Dermis microvascular lymphatic vessel endothelial cell (primary cell): ENCODE results near the gene ADCY7. TPM values are rescaled to one million over a fixed set of nuclear protein-coding genes. Genes with fewer than 3 reads are reported as not detected.

Experiments
- DNase-seq, 2 donors: peaks; one replicate each; pipeline versions ENCODE4 v3.0.0 to v3.0.0-alpha.2; 2010; ENCODE audit warnings: low read depth in 2 of 2
- total RNA-seq: library from RNA; depleted of rRNA; stranded (reverse); fragments of >200 nt; gene quantifications from 2 replicates; pipeline ENCODE4 v1.2.1, GENCODE V29; 2014

The ADCY7 gene
- total RNA-seq, 1 donor from 2014 or later: 2.8 TPM

DNA sequence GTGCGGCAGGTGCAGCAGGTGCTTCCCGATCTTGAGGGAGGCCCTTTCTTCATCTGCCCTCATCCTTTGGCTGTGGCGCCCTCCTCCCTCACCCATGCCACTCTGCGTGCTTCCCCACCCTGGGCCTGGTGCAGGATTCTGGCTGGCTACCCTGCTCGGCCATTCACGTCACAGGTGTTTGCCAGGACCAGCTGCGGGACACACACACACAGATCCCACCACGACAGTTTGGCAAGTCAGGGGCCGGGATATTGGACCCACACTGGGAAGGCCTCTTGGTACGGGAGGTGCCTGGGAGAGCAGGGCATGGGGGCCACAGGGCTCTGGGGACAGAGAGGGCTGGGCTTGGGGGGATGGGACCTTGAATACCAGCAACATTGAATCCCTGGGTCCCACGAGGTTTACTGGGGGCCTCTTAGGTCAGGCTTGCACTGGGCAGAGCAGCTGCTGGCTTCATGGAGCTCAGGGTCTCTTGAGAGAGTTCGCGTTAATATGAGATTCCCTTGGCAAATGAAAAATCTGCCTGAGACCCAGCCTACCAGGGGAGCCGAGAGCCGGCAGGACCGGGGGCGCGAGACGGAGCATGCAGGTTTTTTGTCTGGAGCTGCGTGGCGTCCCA, 15.1 kb downstream of the ADCY7 start:
- no peak for DNase-seq

- no peak for DNase-seq
Observed at GRCh38 chr16:50282010-50282538, 15.7 kb downstream of the ADCY7 start.

DNA sequence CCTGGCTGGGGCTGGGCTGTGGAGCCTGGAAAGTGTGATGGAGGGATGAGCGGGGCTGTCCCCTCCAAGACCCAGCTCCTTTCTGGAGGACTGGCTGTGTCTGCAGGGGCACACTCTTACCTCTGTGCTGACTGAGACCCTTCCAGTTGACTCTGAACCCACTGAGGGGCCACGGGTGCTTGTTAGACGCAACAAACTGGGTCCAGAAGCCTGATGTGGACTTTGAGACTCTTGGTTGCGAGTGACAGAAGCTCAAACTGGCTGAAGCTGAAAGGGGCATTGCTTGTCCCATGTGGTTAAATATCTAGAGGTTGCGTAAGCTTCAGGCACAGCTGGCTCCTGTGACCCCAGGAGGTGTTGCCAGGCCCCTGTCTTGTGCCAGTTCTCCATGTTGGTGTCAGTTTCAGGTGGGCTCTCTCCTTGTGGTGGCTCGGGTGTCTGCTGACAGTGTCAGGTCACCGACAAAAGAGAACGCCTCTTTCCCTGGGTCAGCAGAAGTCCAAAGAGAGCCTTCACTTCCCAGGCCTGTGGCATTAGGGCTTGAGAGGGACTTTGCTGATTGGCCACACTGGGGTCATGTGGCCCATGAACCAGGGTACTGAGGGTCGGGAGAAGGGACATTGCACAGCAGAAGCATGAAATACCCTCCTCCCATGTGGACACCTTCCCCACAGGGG, 16.7 kb downstream of the ADCY7 start:
- no peak for DNase-seq

- no peak for DNase-seq
Observed at GRCh38 chr16:50284131-50284911, 18.0 kb downstream of the ADCY7 start.

GRCh38 chr16:50285406-50286003, 19.2 kb downstream of the ADCY7 start:
- DNase-seq: no peak

- DNase-seq: no peak
Observed at GRCh38 chr16:50286681-50287080, 20.3 kb downstream of the ADCY7 start.

DNA sequence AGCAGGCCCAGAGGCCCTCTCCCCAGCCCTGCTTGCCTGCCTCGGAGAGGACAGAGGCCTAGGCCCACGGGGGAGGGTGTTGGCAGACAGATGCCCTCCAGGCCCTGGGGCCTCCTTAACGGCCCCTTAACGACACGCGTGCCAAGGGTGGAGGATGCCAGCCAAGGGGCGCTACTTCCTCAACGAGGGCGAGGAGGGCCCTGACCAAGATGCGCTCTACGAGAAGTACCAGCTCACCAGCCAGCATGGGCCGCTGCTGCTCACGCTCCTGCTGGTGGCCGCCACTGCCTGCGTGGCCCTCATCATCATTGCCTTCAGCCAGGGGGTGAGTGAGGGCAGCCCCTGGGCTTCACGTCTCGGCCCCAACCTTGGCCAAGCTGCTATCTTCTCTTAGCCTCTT, 21.7 kb downstream of the ADCY7 start:
- DNase-seq: no peak

- DNase-seq: no peak
Observed at GRCh38 chr16:50288920-50289319, 22.6 kb downstream of the ADCY7 start.

DNA sequence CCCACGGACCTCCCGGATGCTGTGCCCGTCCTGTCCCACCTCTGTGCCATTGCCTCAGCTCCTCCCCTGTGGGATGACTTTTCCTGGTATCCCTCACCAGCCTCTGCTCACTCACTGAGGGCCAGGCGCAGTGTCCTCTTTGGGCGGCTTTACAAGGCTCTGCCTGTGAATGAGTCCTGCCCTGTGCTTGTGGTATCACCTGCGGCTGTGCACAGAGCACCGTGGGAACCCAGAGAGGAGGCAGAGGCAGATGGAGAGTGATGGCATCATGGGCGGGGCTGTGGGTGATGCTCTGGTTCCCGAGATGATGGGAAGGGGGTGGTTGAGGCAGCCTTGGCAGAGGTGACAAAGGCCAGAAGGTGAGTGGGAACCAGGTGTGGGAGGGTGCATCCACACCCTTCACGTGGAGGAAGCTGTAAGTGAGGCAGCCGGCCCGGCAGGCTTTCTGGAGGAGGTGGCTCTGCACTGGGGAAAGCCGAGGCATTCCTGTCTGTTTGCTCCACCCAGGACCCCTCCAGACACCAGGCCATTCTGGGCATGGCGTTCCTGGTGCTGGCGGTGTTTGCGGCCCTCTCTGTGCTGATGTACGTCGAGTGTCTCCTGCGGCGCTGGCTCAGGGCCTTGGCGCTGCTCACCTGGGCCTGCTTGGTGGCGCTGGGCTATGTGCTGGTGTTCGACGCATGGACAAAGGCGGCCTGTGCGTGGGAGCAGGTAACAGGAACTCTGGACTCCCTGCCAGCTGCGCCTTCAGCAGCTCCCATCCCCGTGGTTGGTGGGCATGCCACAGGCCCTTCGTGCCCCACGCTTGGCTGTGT, 23.8 kb downstream of the ADCY7 start:
- no peak for DNase-seq

GRCh38 chr16:50290856-50291255, 24.5 kb downstream of the ADCY7 start:
- DNase-seq: no peak

DNA sequence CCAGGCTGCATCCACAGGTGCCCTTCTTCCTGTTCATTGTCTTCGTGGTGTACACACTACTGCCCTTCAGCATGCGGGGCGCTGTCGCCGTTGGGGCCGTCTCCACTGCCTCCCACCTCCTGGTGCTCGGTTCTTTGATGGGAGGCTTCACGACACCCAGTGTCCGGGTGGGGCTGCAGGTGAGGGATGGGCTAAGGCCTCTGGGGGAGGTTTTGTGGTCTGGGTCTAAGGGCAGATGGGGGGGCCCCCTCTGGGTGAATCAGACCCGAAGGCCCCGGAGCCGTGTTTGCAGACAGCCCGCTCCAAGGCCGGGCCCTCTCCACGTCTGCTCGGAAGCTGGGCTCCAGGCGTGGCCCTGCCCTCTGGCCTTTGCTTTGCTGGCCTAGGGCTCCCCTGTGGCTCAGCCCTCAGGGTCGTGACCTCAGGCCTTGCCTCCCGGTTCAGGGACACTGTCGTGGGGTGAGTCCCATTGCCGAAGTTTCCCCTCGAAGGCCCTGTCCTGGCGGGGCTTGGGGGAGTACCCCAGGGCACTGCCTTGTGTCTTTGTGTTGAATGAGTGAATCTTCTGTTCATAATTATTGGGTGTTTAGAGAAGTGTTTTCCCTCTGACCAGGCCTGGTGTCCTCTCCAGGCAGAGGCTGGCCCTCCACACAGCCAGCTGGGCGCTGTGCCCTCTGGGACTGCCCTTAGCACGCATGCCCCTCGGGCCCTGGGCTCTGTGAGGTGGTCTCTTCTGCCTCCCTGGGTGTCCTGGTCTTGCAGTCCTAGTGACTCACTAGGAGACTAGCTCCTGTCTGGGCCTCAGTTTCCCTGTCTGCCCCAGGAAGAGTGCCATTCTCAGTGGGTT, 25.6 kb downstream of the ADCY7 start:
- DNase-seq: no peak

DNA sequence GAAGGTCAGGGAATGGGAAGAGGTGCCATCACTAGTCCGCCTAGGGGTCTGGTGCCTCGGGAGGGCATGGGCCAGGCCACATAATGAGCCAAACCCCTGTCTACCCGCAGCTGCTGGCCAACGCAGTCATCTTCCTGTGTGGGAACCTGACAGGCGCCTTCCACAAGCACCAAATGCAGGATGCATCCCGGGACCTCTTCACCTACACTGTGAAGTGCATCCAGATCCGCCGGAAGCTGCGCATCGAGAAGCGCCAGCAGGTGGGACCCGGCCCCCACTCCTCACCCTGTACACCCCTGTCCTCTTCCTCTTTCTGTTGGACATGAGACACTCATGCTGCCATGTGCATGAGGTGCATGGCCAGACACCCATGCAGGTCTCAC, 26.2 kb downstream of the ADCY7 start:
- no peak for DNase-seq

DNA sequence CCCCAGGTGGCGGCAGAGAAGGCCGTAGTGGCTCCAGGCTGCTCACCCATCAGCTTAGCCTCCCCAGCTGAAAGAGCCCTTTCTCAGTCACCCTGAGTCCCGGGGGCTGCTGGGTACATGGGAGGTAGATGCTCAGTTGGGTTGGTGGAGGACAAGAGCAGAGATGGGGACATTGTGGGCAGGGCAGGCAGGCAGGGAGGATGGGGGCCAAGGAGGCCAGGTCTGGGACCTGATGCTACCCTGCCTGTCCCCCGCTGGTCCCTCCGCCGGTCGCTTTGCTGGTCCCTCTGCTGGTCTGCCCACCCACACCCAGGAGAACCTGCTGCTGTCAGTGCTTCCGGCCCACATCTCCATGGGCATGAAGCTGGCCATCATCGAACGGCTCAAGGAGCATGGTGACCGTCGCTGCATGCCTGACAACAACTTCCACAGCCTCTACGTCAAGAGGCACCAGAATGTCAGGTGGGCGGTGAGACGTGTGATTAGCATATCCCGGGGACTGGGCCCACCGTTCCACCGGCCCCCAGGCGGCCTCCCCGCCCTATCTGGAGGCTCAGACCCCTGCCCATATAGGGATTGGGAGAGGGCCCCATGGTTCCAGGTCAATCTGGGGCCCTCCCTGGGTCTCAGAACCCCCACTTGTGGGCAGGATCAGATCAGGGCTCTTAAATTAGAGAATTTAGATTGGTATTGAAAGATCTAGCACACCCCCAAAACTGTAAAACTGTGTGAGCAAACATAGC, 26.9 kb downstream of the ADCY7 start:
- no peak for DNase-seq

GRCh38 chr16:50293994-50294855, 27.9 kb downstream of the ADCY7 start:
- no peak for DNase-seq

DNA sequence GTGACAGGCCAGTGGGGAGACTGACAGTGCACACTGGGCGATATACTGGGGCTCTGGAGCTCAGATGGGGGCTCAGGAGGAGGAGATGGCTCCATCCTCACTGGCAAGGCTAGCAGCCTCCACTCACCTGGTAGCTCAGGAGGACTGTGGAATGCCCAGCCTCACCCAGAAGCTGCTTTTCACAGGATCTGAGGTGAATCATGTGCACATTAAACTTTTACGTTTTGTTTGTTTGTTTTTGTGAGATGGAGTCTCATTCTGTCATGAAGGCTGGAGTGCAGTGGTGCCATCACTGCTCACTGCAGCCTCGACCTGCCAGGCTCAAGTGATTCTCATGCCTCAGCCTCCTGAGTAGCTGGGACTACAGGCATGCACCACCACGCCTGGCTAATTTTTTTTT, 28.6 kb downstream of the ADCY7 start:
- DNase-seq: no peak

GRCh38 chr16:50295541-50296132, 29.3 kb downstream of the ADCY7 start:
- no peak for DNase-seq

- DNase-seq: no peak
Observed at GRCh38 chr16:50296807-50297206, 30.5 kb downstream of the ADCY7 start.
